Measurements from ENCODE around the gene PRDM12. TPM values are rescaled to one million over a fixed set of nuclear protein-coding genes. Genes with fewer than 3 reads are reported as not detected.
"Not testable (repeated sequence)": the region's sequence is repeated elsewhere in the genome, so short reads cannot be mapped to it uniquely, and the experiment has no call there.

The PRDM12 gene
- total RNA-seq, 2 donors from 2014 or later: 0.39 TPM; not detected in 1

DNA sequence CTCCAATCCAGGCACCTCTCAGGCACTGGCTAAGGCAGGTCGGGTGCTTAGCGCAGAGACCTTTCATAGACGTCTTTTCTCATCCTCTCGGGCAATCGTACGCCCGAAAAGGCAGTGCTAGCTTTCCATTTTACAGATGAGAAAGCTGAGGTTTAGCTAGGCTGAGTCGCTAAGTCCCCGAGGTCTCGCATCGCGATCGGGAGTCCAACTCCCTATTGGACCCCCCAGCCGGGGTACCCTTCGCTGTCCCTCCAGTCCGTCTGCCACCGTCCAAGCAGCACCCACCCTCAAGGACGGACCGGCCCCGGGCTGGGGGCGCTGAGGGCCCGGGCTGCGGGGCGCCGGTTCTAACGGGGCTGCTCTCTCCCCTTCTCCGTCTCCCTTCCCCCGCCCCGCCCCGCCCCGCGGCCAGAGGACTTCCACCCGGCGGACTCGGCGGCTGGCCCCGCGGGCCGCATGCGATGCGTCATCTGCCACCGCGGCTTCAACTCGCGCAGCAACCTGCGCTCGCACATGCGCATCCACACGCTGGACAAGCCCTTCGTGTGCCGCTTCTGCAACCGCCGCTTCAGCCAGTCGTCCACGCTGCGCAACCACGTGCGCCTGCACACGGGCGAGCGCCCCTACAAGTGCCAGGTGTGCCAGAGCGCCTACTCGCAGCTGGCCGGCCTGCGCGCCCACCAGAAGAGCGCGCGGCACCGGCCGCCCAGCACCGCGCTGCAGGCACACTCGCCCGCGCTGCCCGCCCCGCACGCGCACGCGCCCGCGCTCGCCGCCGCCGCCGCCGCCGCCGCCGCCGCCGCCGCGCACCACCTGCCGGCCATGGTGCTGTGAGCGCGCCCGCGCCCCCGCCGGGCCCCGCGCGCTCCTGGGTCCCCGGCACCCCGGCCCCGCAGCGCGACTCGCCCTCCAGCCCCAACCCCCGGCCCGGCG is 16.7 kb downstream of the PRDM12 start:
- DNase-seq (ENCODE audit: low spot score): peak; percentile 87
- Mint-ChIP-seq H3K36me3 (no peaks in the 10 kb centered on the region), H3K27me3 (peaks cover 0 to 2% of the 10 kb centered on the region in 2 donors), H3K4me1 (ENCODE audit: low read depth in 2 of 2) (peaks cover 3 to 6% of the 10 kb centered on the region in 2 donors), H3K9me3 (no peaks in the 10 kb centered on the region), H3K4me3 (peak overlapping the region; percentile 44), H3K27ac (no peak overlapping the region)
- ATAC-seq: peak; percentile 85 to 90

DNA sequence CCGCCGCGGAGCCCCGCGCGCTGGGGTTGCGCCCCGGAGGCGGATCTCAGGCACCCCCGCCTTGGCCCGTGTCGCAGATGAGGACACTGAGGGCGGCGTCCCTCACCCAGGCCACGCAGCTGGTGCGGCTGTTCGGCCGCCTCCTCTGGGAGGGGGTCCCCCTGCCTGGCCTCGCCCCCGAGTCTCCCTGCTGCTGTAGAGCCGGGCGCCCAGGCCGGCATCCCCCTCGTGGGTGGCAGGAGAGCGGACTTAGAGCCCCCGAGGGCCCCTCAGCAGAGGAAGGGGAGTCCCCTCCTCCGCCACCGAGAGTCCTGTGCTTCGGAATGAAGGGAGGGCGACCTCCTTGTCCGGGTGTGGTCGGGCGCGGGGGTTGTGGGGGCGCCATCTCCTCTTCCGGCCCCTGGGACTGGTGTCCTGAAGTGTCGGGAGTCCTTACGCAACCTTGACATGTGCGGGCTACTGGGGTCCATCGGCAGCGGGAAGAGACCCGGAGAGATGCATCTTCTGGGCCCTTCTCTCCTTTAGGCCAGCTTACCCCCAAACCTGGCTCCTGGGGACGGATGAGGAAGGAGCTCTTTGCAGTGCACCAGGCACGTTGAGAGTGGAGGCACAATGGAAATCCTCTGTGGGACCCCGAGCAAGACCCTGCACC is 17.5 kb downstream of the PRDM12 start:
- H3K36me3 Mint-ChIP-seq: no peaks in the 10 kb centered on the region
- H3K4me3 Mint-ChIP-seq: peak overlapping the region; percentile 95
- ATAC-seq: peak; percentile 25 to 50
- H3K27me3 Mint-ChIP-seq: peaks cover 0 to 2% of the 10 kb centered on the region in 2 donors
- H3K9me3 Mint-ChIP-seq: no peaks in the 10 kb centered on the region
- no peak for DNase-seq (ENCODE audit: low spot score)
- H3K27ac Mint-ChIP-seq: peak overlapping the region in 1 of 2 donors; percentile 49
- H3K4me1 Mint-ChIP-seq (ENCODE audit: low read depth in 2 of 2): peaks cover 3 to 6% of the 10 kb centered on the region in 2 donors

GRCh38 chr9:130682421-130683121 is 18.2 kb downstream of the PRDM12 start:
- Mint-ChIP-seq H3K4me1 (ENCODE audit: low read depth in 2 of 2) (peaks cover 3 to 6% of the 10 kb centered on the region in 2 donors), H3K27ac (peak overlapping the region in 1 of 2 donors; percentile 49), H3K27me3 (peaks cover 0 to 3% of the 10 kb centered on the region in 2 donors), H3K36me3 (no peaks in the 10 kb centered on the region), H3K4me3 (peak overlapping the region; percentile 95), H3K9me3 (no peaks in the 10 kb centered on the region)
- DNase-seq (ENCODE audit: low spot score): peak; percentile 74
- peak in 1 of 2 donors; percentile 56 for ATAC-seq

DNA sequence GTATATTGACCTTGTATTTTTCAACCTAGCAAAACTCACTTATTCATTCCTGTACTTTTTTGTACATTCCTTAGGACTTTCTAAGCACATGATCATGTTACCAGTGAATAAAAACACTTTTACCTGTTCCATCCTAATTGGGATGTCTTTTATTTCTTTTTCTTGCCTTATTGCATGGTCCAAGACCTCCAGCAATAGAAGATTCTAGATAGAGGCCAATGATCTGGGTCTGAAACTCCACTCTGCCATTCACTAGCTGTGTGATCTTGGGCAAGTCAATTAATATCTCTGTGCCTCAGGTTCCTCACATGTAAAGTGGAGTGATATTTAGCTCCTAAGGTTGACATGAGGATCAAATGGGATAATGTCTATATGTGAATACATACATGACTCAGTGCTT is 20.7 kb downstream of the PRDM12 start:
- Mint-ChIP-seq H3K27ac (no peak overlapping the region), H3K4me3 (no peak overlapping the region), H3K4me1 (ENCODE audit: low read depth in 2 of 2) (peaks cover 3 to 13% of the 10 kb centered on the region in 2 donors), H3K27me3 (peaks cover 0 to 4% of the 10 kb centered on the region in 2 donors), H3K9me3 (no peaks in the 10 kb centered on the region), H3K36me3 (no peaks in the 10 kb centered on the region)
- DNase-seq (ENCODE audit: low spot score): no peak
- ATAC-seq: no peak

- peaks cover 3 to 17% of the 10 kb centered on the region in 2 donors for H3K4me1 Mint-ChIP-seq (ENCODE audit: low read depth in 2 of 2)
- not testable (repeated sequence) for H3K9me3 Mint-ChIP-seq; H3K27me3 Mint-ChIP-seq; DNase-seq (ENCODE audit: low spot score); H3K36me3 Mint-ChIP-seq; H3K4me3 Mint-ChIP-seq; H3K27ac Mint-ChIP-seq; ATAC-seq
These were observed 21.6 kb downstream of the PRDM12 start for GRCh38 chr9:130685945-130686344.

GRCh38 chr9:130687615-130688014 is 23.2 kb downstream of the PRDM12 start:
- Mint-ChIP-seq H3K27ac (no peak overlapping the region), H3K4me3 (no peak overlapping the region), H3K27me3 (peaks cover 0 to 8% of the 10 kb centered on the region in 2 donors), H3K4me1 (ENCODE audit: low read depth in 2 of 2) (peaks cover under 1 to 13% of the 10 kb centered on the region in 2 donors), H3K9me3 (no peaks in the 10 kb centered on the region), H3K36me3 (no peaks in the 10 kb centered on the region)
- ATAC-seq: no peak
- DNase-seq (ENCODE audit: low spot score): no peak

- H3K4me3 Mint-ChIP-seq: no peak overlapping the region
- DNase-seq (ENCODE audit: low spot score) (no peak), ATAC-seq (no peak)
- H3K27ac Mint-ChIP-seq: no peak overlapping the region
- H3K4me1 Mint-ChIP-seq (ENCODE audit: low read depth in 2 of 2): peaks cover 2 to 15% of the 10 kb centered on the region in 2 donors
- no peaks in the 10 kb centered on the region for H3K36me3 Mint-ChIP-seq
- peaks cover 0 to 8% of the 10 kb centered on the region in 2 donors for H3K27me3 Mint-ChIP-seq
- no peaks in the 10 kb centered on the region for H3K9me3 Mint-ChIP-seq
These were observed 23.7 kb downstream of the PRDM12 start for GRCh38 chr9:130688072-130688471.

GRCh38 chr9:130689572-130689936 is 25.2 kb downstream of the PRDM12 start:
- H3K4me1 Mint-ChIP-seq (ENCODE audit: low read depth in 2 of 2): peaks cover 11 to 25% of the 10 kb centered on the region in 2 donors
- H3K27ac Mint-ChIP-seq: no peak overlapping the region
- H3K36me3 Mint-ChIP-seq: no peaks in the 10 kb centered on the region
- peak overlapping the region; percentile 38 for H3K4me3 Mint-ChIP-seq
- DNase-seq (ENCODE audit: low spot score) (no peak), ATAC-seq (no peak)
- peaks cover 0 to 8% of the 10 kb centered on the region in 2 donors for H3K27me3 Mint-ChIP-seq
- H3K9me3 Mint-ChIP-seq: peaks cover 3% of the 10 kb centered on the region

- H3K27me3 Mint-ChIP-seq: peaks cover 0 to 8% of the 10 kb centered on the region in 2 donors
- no peak for ATAC-seq
- H3K9me3 Mint-ChIP-seq: peaks cover 3% of the 10 kb centered on the region
- no peak for DNase-seq (ENCODE audit: low spot score)
- no peak overlapping the region for H3K27ac Mint-ChIP-seq
- peaks cover 14 to 30% of the 10 kb centered on the region in 2 donors for H3K4me1 Mint-ChIP-seq (ENCODE audit: low read depth in 2 of 2)
- peak overlapping the region; percentile 38 for H3K4me3 Mint-ChIP-seq
- no peaks in the 10 kb centered on the region for H3K36me3 Mint-ChIP-seq
These were observed 25.7 kb downstream of the PRDM12 start for GRCh38 chr9:130689937-130690700.

- no peak overlapping the region for H3K27ac Mint-ChIP-seq
- peaks cover 28 to 41% of the 10 kb centered on the region in 2 donors for H3K4me1 Mint-ChIP-seq (ENCODE audit: low read depth in 2 of 2)
- peaks cover 15% of the 10 kb centered on the region for H3K36me3 Mint-ChIP-seq
- DNase-seq (ENCODE audit: low spot score) (no peak), ATAC-seq (no peak)
- H3K9me3 Mint-ChIP-seq: peaks cover 3% of the 10 kb centered on the region
- peak overlapping the region; percentile 94 for H3K4me3 Mint-ChIP-seq
- peaks cover 0 to 8% of the 10 kb centered on the region in 2 donors for H3K27me3 Mint-ChIP-seq
These were observed 27.9 kb downstream of the PRDM12 start for GRCh38 chr9:130692321-130692720.

GRCh38 chr9:130693101-130693425 is 28.7 kb downstream of the PRDM12 start:
- DNase-seq (ENCODE audit: low spot score) (no peak), ATAC-seq (no peak)
- H3K4me1 Mint-ChIP-seq (ENCODE audit: low read depth in 2 of 2): peaks cover 29 to 43% of the 10 kb centered on the region in 2 donors
- H3K4me3 Mint-ChIP-seq: peak overlapping the region; percentile 94
- peaks cover 3% of the 10 kb centered on the region for H3K9me3 Mint-ChIP-seq
- H3K27me3 Mint-ChIP-seq: peaks cover 0 to 6% of the 10 kb centered on the region in 2 donors
- peaks cover 17% of the 10 kb centered on the region for H3K36me3 Mint-ChIP-seq
- H3K27ac Mint-ChIP-seq: peak overlapping the region; percentile 85 to 95

DNA sequence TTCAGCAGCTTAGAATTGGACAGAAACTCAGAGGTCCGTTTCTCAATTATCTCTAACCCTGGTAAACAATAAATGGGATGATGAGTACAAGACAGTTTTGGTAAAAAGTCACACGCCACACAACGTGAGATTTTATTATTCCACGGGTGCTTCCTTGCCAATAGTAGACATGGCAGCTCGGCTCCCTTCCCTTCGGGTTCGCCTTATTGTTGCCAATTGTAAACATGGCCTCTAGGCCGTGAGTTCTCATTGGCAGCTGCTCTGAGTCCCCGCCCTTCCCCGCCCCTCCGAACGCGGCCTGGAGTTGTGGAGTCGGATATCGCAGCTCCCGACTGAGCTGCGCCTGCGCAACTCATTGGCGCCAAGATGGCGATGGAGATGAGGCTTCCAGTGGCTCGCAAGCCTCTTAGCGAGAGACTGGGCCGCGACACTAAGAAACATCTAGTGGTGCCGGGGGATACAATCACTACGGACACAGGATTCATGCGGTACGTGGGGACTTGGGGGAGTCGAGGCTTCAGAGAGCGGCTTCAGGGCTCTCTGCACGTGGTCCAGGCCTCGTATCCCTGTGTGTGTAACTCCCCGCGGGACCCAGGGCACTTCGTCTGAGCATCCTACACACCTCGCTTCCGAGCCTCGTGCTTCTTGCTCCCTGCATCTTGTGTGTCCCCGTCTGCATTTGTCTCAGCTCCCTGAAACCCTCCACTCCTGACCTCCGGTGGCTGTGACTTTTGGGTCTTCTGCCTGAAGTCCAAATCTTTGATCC is 29.2 kb downstream of the PRDM12 start, which contains the start of gene EXOSC2:
EXOSC2 (plus strand) TSS at position 355 of the 766 bp plus-strand sequence; CDS start at position 367, 12 bp downstream.
- Mint-ChIP-seq H3K4me1 (ENCODE audit: low read depth in 2 of 2) (peaks cover 29 to 44% of the 10 kb centered on the region in 2 donors), H3K27ac (peak within 1 kb of the TSS; percentile 85 to 95), H3K36me3 (peaks cover 19% of the 10 kb centered on the region), H3K27me3 (peaks cover 0 to 6% of the 10 kb centered on the region in 2 donors), H3K9me3 (peaks cover 3% of the 10 kb centered on the region), H3K4me3 (peak within 1 kb of the TSS; percentile 94)
- ATAC-seq: peak; percentile 99 to 100
- DNase-seq (ENCODE audit: low spot score): peak; percentile 91
